Ovary (tissue), 9 donors: ENCODE data around the gene ZNF652. TPM values are rescaled to one million over a fixed set of nuclear protein-coding genes. Genes with fewer than 3 reads are reported as not detected.

ENCODE experiments used
- DNase-seq, 5 donors: peaks; one replicate each; pipeline ENCODE4 v3.0.0-alpha.2; 2019 to 2020
- H3K27ac ChIP-seq, 2 donors: fragments of 200-600 bp; one replicate each; pipeline versions ENCODE4 v1.5.1 to v1.8.0; 2019 to 2022
- H3K27me3 ChIP-seq: fragments of 200-600 bp; one replicate; pipeline ENCODE4 v1.8.0; 2022
- H3K36me3 ChIP-seq: fragments of 200-600 bp; sonication (generic); one replicate; pipeline ENCODE4 v1.5.1; 2019
- H3K4me1 ChIP-seq: one replicate; pipeline ENCODE4 v1.8.1; 2013; ENCODE audit warnings: mild to moderate bottlenecking, moderate library complexity; ENCODE audit not compliant: insufficient read depth
- H3K4me3 ChIP-seq: fragments of 200-600 bp; sonication (generic); one replicate; pipeline ENCODE4 v1.5.1; 2017
- H3K9me3 ChIP-seq, 2 donors: fragments of 200-600 bp in 1 of 2; sonication (generic) in 1 of 2; one replicate each; pipeline versions ENCODE4 v1.5.1 to v1.8.1; 2013 to 2019; ENCODE audit warnings: mild to moderate bottlenecking in 1 of 2, moderate library complexity in 1 of 2
- CTCF ChIP-seq, 3 donors: fragments of 450-650 bp in 2 of 3; fragments of 200-600 bp in 1 of 3; IDR thresholded peaks; one replicate each; pipeline versions ENCODE4 v1.5.1 to v1.8.0; 2016 to 2022; ENCODE audit warnings: antibody characterized with exemption in 3 of 3, mild to moderate bottlenecking in 1 of 3
- EP300 ChIP-seq: sonication (generic); formaldehyde crosslinking; IDR thresholded peaks from one replicate; pipeline ENCODE4 v1.6.1; 2017; ENCODE audit warnings: antibody characterized with exemption
- POLR2A ChIP-seq: fragments of 450-650 bp; IDR thresholded peaks from one replicate; pipeline ENCODE4 v1.6.1; 2017; ENCODE audit warnings: antibody characterized with exemption, mild to moderate bottlenecking, moderate library complexity
- WGBS, 3 donors: extraction: QIAGEN DNeasy Blood & Tissue Kit in 1 of 3; methylation state at CpG; one replicate each; pipeline versions ENCODE4 v1.1.5 to v1.1.7; 2013 to 2017; 5-methylcytosine and 5-hydroxymethylcytosine counted together
- intact Hi-C, 4 donors: fragments of 100-400 bp; cut with DNase I; formaldehyde crosslinking; loops; one replicate each; pipeline versions ENCODE4 v1.11.0 to v1.15.1; 2022 to 2023
- microRNA-seq, 3 donors: library from miRNA; unstranded; fragments of <30 nt; microRNA quantifications; one replicate each; pipeline versions ENCODE4 to v1.2.0, GENCODE V29; 2019 to 2020
- polyA plus RNA-seq, 2 donors: library from polyadenylated mRNA; stranded (reverse); fragments of 200-250 nt in 1 of 2; fragments of 350-450 nt in 1 of 2; fragmentation: Illumina TruSeq in 1 of 2; extraction: RNeasy Lipid Tissue Mini Kit (QIAGEN cat#74804) in 1 of 2; gene quantifications; one replicate each; pipeline ENCODE4 v1.2.3, GENCODE V29; 2013 to 2014
- small RNA-seq: library from RNA; depleted of rRNA; stranded (forward); fragments of <200 nt; gene quantifications from one replicate; pipeline ENCODE3, GENCODE V24; 2016
- total RNA-seq, 7 donors: library from RNA; depleted of rRNA in 2 of 7; stranded (reverse); fragments of >200 nt in 2 of 7; fragmentation: NEBNext Ultra II Directional in 3 of 7; extraction: Animal tissue kit (Norgen Biotek cat#: 25700) in 3 of 7; gene quantifications; one replicate each; pipeline versions ENCODE4 v1.1.0 to v1.2.4, GENCODE V29; 2016 to 2023
- donor health status: DM: no; HTN: no; CAD: no; lungs with moderate emphysema.
- donor health status: DM: no; HTN: no; CAD: no.
- donor health status: Bipolar disorder and iron deficiency.
- donor health status: DM: yes; HTN: yes; CAD: no.
- donor health status: DM: no; HTN: no; CAD: no.
- donor health status: DM: yes; HTN: yes; CAD: no.

The ZNF652 gene
- total and polyA plus RNA-seq, 9 donors: 17.1 to 60.9 (median 48.8) TPM

GRCh38 chr17:49247944-49248343, 114.1 kb downstream of the ZNF652 start:
- intact Hi-C loops: no loop called here
- Histone ChIP-seq H3K4me1 (no peaks in the 10 kb centered on the region), H3K27me3 (no peaks in the 10 kb centered on the region), H3K4me3 (no peak overlapping the region), H3K9me3 (no peaks in the 10 kb centered on the region), H3K27ac (no peak overlapping the region), H3K36me3 (no peaks in the 10 kb centered on the region)
- TF ChIP-seq CTCF (IDR thresholded peaks at IDR 0.05): no peak
- DNase-seq: no peak
- 89 to 96% (median 89%) methylated on average over 7 of the region's 7 CpGs for WGBS, 3 donors

GRCh38 chr17:49244839-49245238, 117.2 kb downstream of the ZNF652 start:
- H3K27ac ChIP-seq: no peak overlapping the region
- WGBS, 3 donors: 75 to 79% (median 78%) methylated on average over 4 of the region's 4 CpGs
- no peaks in the 10 kb centered on the region for H3K9me3 ChIP-seq
- H3K27me3 ChIP-seq: no peaks in the 10 kb centered on the region
- DNase-seq: no peak
- no peaks in the 10 kb centered on the region for H3K4me1 ChIP-seq
- H3K4me3 ChIP-seq: no peak overlapping the region
- no peak for TF ChIP-seq EP300
- TF ChIP-seq CTCF (IDR thresholded peaks at IDR 0.05): no peak
- no peak for TF ChIP-seq POLR2A
- H3K36me3 ChIP-seq: no peaks in the 10 kb centered on the region
- intact Hi-C loops: no loop called here

Small RNA genes within 50 kb of the gene (microRNA-seq; reads per million reads assigned to microRNA genes)
- 0 reads per million in 3 donors for gene MIR6129

Small RNA genes within 50 kb of the gene (small RNA-seq; reads per million reads assigned to genes)
- not detected for gene MIR6129

Other genes with a start within 250 kb of the ZNF652 start
- gene B4GALNT2, start 229.5 kb downstream of the ZNF652 start, total RNA-seq: under 1 TPM in 4 of 7 donors, not detected in 3; under 0.01 to 0.03 (median 0.03) TPM
- gene B4GALNT2, start 229.5 kb downstream of the ZNF652 start, polyA plus RNA-seq: not detected
- gene GNGT2, start 151.7 kb downstream of the ZNF652 start, total RNA-seq: 1 to 10 TPM in 6 of 7 donors, under 1 TPM in 1; 0.48 to 2.9 (median 1.5) TPM
- gene GNGT2, start 151.7 kb downstream of the ZNF652 start, polyA plus RNA-seq: 1 to 10 TPM; 2.6 to 4.6 TPM
- 1 to 10 TPM; 2.3 to 6.7 (median 4.4) TPM for gene ABI3, start 151.5 kb downstream of the ZNF652 start, total RNA-seq
- 1 to 10 TPM; 3.5 to 4.6 TPM for gene ABI3, start 151.5 kb downstream of the ZNF652 start, polyA plus RNA-seq
- under 1 TPM in 3 of 7 donors, not detected in 4; 0.23 to 0.92 (median 0.26) TPM for gene PHOSPHO1, start 131.5 kb downstream of the ZNF652 start, total RNA-seq
- under 1 TPM in 1 of 2 donors, not detected in 1; 0.24 TPM for gene PHOSPHO1, start 131.5 kb downstream of the ZNF652 start, polyA plus RNA-seq
- 100 to 1,000 TPM in 4 of 7 donors, 10 to 100 TPM in 3; 46.0 to 132 (median 106) TPM for gene PHB1, start 52.6 kb upstream of the ZNF652 start, total RNA-seq
- 100 to 1,000 TPM in 1 of 2 donors, 10 to 100 TPM in 1; 87.1 to 148 TPM for gene PHB1, start 52.6 kb upstream of the ZNF652 start, polyA plus RNA-seq
- 10 to 100 TPM in 1 of 7 donors, 1 to 10 TPM in 5, under 1 TPM in 1; 0.35 to 13.2 (median 3.4) TPM for gene NGFR, start 133.0 kb upstream of the ZNF652 start, total RNA-seq
- 1 to 10 TPM; 1.8 to 4.1 TPM for gene NGFR, start 133.0 kb upstream of the ZNF652 start, polyA plus RNA-seq
- 10 to 100 TPM in 4 of 7 donors, 1 to 10 TPM in 3; 1.2 to 26.0 (median 10.7) TPM for gene NXPH3, start 213.6 kb upstream of the ZNF652 start, total RNA-seq
- gene NXPH3, start 213.6 kb upstream of the ZNF652 start, polyA plus RNA-seq: 10 to 100 TPM in 1 of 2 donors, 1 to 10 TPM in 1; 7.1 to 16.6 TPM